K562 (cell line): ENCODE measurements around the gene BTBD17. TPM values are rescaled to one million over a fixed set of nuclear protein-coding genes. Genes with fewer than 3 reads are reported as not detected.
A peak's percentile ranks its signal among the peaks of the same experiment; 100 is the strongest.

Experiments used
- CEBPG ChIP-seq, 3 experiments: fragments of 200-800 bp in 1 of 3; sonication (Bioruptor generic) in 1 of 3; sonication (generic) in 1 of 3; formaldehyde crosslinking in 1 of 3; IDR thresholded peaks in 2 of 3; conservative IDR thresholded peaks in 1 of 3; 2 replicates each; pipeline versions ENCODE4 v1.6.1 to v1.8.0; 2016 to 2022; ENCODE audit warnings: missing compliant biosample characterization in 2 of 3, missing genetic modification characterization in 2 of 3, mild to moderate bottlenecking in 1 of 3, missing genetic modification reagents in 1 of 3
- CREM ChIP-seq: IDR thresholded peaks from 2 replicates; pipeline ENCODE4 v1.6.1; 2014; ENCODE audit warnings: antibody characterized with exemption, low read depth
- HMGN3 ChIP-seq: IDR thresholded peaks from 2 replicates; pipeline ENCODE4 v1.6.1; 2011; ENCODE audit warnings: borderline replicate concordance, low read depth, mild to moderate bottlenecking, mixed read lengths, low read length; ENCODE audit not compliant: insufficient read length; ENCODE audit errors: extremely low read depth
- MGA ChIP-seq: fragments of 450-650 bp; IDR thresholded peaks from 2 replicates; pipeline ENCODE4 v1.6.1; 2016; ENCODE audit warnings: mild to moderate bottlenecking, moderate library complexity
- RFX5 ChIP-seq: IDR thresholded peaks from 2 replicates; pipeline ENCODE4 v1.6.1; 2011; ENCODE audit warnings: low read depth, mild to moderate bottlenecking, improper control_type of control experiment, low read length
- STAT5A ChIP-seq: IDR thresholded peaks from 2 replicates; pipeline ENCODE4 v1.6.1; 2012; ENCODE audit warnings: low read length, inconsistent platforms, borderline replicate concordance
- ZFPM2 ChIP-seq: fragments of 250-450 bp; sonication (Bioruptor Pico); IDR thresholded peaks from 2 replicates; pipeline ENCODE4 v1.5.1; 2022; ENCODE audit warnings: mild to moderate bottlenecking
- polyA plus RNA-seq, 8 experiments: library from polyadenylated mRNA; depleted of rRNA in 4 of 8; stranded (reverse) in 5 of 8; unstranded in 3 of 8; fragments of >200 nt; fragmentation: Nextera tagmentation in 2 of 8; fragmentation: Illumina TruSeq in 1 of 8; extraction: Ambion mirVana in 2 of 8; extraction: Trizol in 1 of 8; gene quantifications; 2 replicates each; pipeline versions ENCODE4 v1.2.1 to v1.2.3, GENCODE V29; 2011 to 2014; ENCODE audit warnings: inconsistent platforms in 1 of 8, missing spikeins in 1 of 8
- total RNA-seq, 7 experiments: library from RNA; depleted of rRNA in 6 of 7; stranded (reverse); fragments of >200 nt in 6 of 7; fragmentation: Illumina TruSeq in 2 of 7; extraction: Trizol in 2 of 7; gene quantifications; 2 replicates each; pipeline versions ENCODE4 v1.2.1 to v1.2.3, GENCODE V29; 2011 to 2021; ENCODE audit warnings: low replicate concordance in 1 of 7
- TF ChIP-seq, protein P1 (sequence below): fragments of 200-400 bp; formaldehyde crosslinking; IDR thresholded peaks from 2 replicates; pipeline ENCODE4 v1.6.1; 2017; ENCODE audit warnings: mild to moderate bottlenecking, low read depth, low read length, moderate library complexity
- TF ChIP-seq, protein P2 (sequence below), 2 experiments: fragments of 200-800 bp in 1 of 2; sonication (Bioruptor generic) in 1 of 2; sonication (generic) in 1 of 2; formaldehyde crosslinking in 1 of 2; IDR thresholded peaks in 1 of 2; conservative IDR thresholded peaks in 1 of 2; 2 replicates each; pipeline versions ENCODE4 v1.5.0 to v1.6.1; 2016 to 2020; ENCODE audit warnings: missing compliant biosample characterization in 1 of 2, missing genetic modification characterization in 1 of 2, missing genetic modification reagents in 1 of 2

Gene BTBD17
- total and polyA plus RNA-seq, 9 of the 15 experiments (the other 6 are each of a cell fraction or from before 2014, with no cell fraction given) = not detected

- TF ChIP-seq MGA (no peak), ZFPM2 (no peak), STAT5A (no peak), HMGN3 (no peak), CEBPG (CRISPR knock-in tag; IDR thresholded peaks at IDR 0.05) (no peak), CEBPG (tag; conservative IDR thresholded peaks at IDR 0.05 in 1 of 2, IDR thresholded peaks at IDR 0.05 in 1 of 2) (peak; percentile 70 to 72), CREM (0 out of 2 replicates have a peak, but pooled peaks have one; percentile 25), RFX5 (no peak)
- TF ChIP-seq, protein P1, sequence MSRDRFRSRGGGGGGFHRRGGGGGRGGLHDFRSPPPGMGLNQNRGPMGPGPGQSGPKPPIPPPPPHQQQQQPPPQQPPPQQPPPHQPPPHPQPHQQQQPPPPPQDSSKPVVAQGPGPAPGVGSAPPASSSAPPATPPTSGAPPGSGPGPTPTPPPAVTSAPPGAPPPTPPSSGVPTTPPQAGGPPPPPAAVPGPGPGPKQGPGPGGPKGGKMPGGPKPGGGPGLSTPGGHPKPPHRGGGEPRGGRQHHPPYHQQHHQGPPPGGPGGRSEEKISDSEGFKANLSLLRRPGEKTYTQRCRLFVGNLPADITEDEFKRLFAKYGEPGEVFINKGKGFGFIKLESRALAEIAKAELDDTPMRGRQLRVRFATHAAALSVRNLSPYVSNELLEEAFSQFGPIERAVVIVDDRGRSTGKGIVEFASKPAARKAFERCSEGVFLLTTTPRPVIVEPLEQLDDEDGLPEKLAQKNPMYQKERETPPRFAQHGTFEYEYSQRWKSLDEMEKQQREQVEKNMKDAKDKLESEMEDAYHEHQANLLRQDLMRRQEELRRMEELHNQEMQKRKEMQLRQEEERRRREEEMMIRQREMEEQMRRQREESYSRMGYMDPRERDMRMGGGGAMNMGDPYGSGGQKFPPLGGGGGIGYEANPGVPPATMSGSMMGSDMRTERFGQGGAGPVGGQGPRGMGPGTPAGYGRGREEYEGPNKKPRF = no peak
- TF ChIP-seq, protein P2, sequence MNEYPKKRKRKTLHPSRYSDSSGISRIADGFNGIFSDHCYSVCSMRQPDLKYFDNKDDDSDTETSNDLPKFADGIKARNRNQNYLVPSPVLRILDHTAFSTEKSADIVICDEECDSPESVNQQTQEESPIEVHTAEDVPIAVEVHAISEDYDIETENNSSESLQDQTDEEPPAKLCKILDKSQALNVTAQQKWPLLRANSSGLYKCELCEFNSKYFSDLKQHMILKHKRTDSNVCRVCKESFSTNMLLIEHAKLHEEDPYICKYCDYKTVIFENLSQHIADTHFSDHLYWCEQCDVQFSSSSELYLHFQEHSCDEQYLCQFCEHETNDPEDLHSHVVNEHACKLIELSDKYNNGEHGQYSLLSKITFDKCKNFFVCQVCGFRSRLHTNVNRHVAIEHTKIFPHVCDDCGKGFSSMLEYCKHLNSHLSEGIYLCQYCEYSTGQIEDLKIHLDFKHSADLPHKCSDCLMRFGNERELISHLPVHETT (CRISPR knock-in tag; conservative IDR thresholded peaks at IDR 0.05 in 1 of 2, IDR thresholded peaks at IDR 0.05 in 1 of 2) = 0 out of 4 replicates have a peak, but pooled peaks of 1 of the 2 experiments have one; percentile 44
These were observed 29.3 kb upstream of the BTBD17 start (continued) for GRCh38 chr17:74390680-74391653.
